ENCODE results near the gene SLC35C1.

The SLC35C1 gene

DNA sequence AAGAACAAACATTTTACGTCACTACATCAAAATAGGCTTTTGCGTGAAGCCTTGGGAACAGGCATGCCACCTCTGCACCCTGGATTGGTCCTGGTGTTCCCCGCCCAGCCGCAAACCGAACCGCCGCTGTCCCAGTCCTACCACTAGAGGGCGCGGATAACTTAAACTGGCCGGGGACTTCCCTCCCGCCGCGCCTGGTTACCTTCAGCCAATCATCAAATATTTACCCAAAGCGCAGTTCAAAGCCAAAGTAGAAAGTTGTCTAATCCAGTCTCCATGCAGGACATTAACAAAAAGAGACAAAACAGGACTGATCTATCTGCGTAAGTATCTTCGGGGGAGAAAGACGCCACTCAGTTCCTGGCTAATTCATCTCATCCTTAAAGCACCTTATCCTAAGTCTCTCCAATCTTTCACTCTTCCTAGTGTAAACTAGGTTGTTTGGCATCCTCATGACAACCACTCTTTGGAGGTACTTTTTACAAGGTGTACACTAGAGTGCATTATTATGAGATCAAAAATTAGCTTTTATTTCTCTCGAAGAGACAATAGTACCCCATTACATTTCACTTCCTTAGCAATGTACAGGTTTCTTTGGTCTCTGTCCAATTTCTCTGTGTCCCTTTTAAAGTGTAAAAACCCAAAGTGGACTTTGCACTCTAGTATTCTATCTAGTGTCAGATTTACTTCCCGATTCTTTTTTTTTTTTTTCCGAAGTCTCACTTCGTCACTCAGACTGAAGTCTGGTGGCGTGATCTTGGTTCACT, 38.4 kb downstream of the SLC35C1 start:
- peaks cover 6% of the 10 kb centered on the region for H4K20me1 ChIP-seq
- peaks cover 17% of the 10 kb centered on the region for H3K4me1 ChIP-seq
- H3K9me3 ChIP-seq, result no peaks in the 10 kb centered on the region
- no peak for TF ChIP-seq Cebpa-rat (IDR thresholded peaks at IDR 0.05)
- 0 out of 2 replicates have a peak overlapping the region, but pooled peaks have one; percentile 11 for H3K4me3 ChIP-seq
- H3K27ac ChIP-seq, result no peak overlapping the region
- H3K36me3 ChIP-seq, result no peaks in the 10 kb centered on the region
- H3K4me2 ChIP-seq, result peak overlapping the region; percentile 48
- no peaks in the 10 kb centered on the region for H3K27me3 ChIP-seq
- H3K9ac ChIP-seq, result no peak overlapping the region

GRCh38 chr11:45844822-45845578, 40.1 kb downstream of the SLC35C1 start:
- Histone ChIP-seq H3K27me3 (no peaks in the 10 kb centered on the region), H3K4me1 (peaks cover 26% of the 10 kb centered on the region), H3K9me3 (no peaks in the 10 kb centered on the region), H3K27ac (no peak overlapping the region), H3K9ac (no peak overlapping the region), H3K4me2 (no peak overlapping the region), H3K36me3 (no peaks in the 10 kb centered on the region), H3K4me3 (no peak overlapping the region), H4K20me1 (peaks cover 23% of the 10 kb centered on the region)
- TF ChIP-seq Cebpa-rat (IDR thresholded peaks at IDR 0.05), result no peak

DNA sequence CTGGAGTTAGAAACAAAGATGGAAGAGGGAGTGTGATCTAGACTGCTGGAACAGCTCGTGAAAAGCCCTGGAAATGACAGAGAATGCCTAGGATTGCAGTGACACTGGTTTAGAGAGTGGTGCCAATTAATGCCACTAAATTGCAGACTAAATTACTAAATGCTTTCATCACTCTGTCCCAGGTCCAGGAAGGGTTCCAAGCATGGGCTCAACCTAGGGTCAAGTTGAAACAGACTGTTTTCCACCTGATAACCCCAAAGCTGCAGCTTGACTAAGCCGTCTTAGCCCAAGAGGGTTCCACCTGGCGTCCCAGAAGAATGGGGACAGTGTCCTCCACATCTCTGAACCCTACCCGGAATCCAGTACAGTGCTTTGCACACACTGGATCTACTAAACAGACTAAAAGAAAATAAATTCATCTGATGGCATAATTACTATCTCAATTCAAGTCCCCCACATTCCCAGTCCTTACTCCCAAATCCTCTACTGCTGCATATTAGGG, 41.3 kb downstream of the SLC35C1 start:
- Histone ChIP-seq H3K4me2 (peak overlapping the region; percentile 83; the same call in 1 of the 2 replicates), H4K20me1 (peaks cover 35% of the 10 kb centered on the region), H3K4me1 (peaks cover 26% of the 10 kb centered on the region), H3K9ac (no peak overlapping the region), H3K9me3 (no peaks in the 10 kb centered on the region), H3K27ac (no peak overlapping the region), H3K27me3 (no peaks in the 10 kb centered on the region), H3K36me3 (no peaks in the 10 kb centered on the region), H3K4me3 (no peak overlapping the region)
- TF ChIP-seq Cebpa-rat (IDR thresholded peaks at IDR 0.05), result no peak

GRCh38 chr11:45846974-45847910, 42.3 kb downstream of the SLC35C1 start, which contains the start of gene CRY2:
TSS of gene CRY2 (plus strand) at chr11:45847475. CDS start at chr11:45847491, 16 bp downstream.
- H3K9me3 ChIP-seq, result no peaks in the 10 kb centered on the region
- peaks cover 27% of the 10 kb centered on the region for H3K4me1 ChIP-seq
- H3K4me2 ChIP-seq, result peak within 1 kb of the TSS; percentile 83
- H3K27me3 ChIP-seq, result no peaks in the 10 kb centered on the region
- peaks cover 45% of the 10 kb centered on the region for H4K20me1 ChIP-seq
- no peaks in the 10 kb centered on the region; the same call in 1 of the 2 replicates for H3K36me3 ChIP-seq
- H3K9ac ChIP-seq, result peak within 1 kb of the TSS; percentile 82
- H3K4me3 ChIP-seq, result peak within 1 kb of the TSS; percentile 78
- no peak for TF ChIP-seq Cebpa-rat (IDR thresholded peaks at IDR 0.05)
- peak within 1 kb of the TSS; percentile 66 for H3K27ac ChIP-seq

- Histone ChIP-seq H3K4me3 (peak overlapping the region; percentile 78), H3K4me1 (peaks cover 34% of the 10 kb centered on the region), H3K4me2 (peak overlapping the region; percentile 83), H3K9me3 (no peaks in the 10 kb centered on the region), H3K27ac (peak overlapping the region; percentile 66), H3K27me3 (no peaks in the 10 kb centered on the region), H4K20me1 (peaks cover 52% of the 10 kb centered on the region), H3K9ac (peak overlapping the region; percentile 82), H3K36me3 (peaks cover 4% of the 10 kb centered on the region; the same call in 1 of the 2 replicates)
- TF ChIP-seq Cebpa-rat (IDR thresholded peaks at IDR 0.05), result no peak
These were observed 43.0 kb downstream of the SLC35C1 start for GRCh38 chr11:45847911-45848316.

- H3K9me3 ChIP-seq, result no peaks in the 10 kb centered on the region
- no peak overlapping the region for H3K27ac ChIP-seq
- H3K4me2 ChIP-seq, result peak overlapping the region; percentile 83
- peak overlapping the region; percentile 78; the same call in 1 of the 2 replicates for H3K4me3 ChIP-seq
- peaks cover 4% of the 10 kb centered on the region; the same call in 1 of the 2 replicates for H3K36me3 ChIP-seq
- H3K4me1 ChIP-seq, result peaks cover 28% of the 10 kb centered on the region
- no peaks in the 10 kb centered on the region for H3K27me3 ChIP-seq
- TF ChIP-seq Cebpa-rat (IDR thresholded peaks at IDR 0.05), result no peak
- peak overlapping the region; percentile 82 for H3K9ac ChIP-seq
- peaks cover 60% of the 10 kb centered on the region for H4K20me1 ChIP-seq
These were observed 43.7 kb downstream of the SLC35C1 start for GRCh38 chr11:45848654-45849081.

DNA sequence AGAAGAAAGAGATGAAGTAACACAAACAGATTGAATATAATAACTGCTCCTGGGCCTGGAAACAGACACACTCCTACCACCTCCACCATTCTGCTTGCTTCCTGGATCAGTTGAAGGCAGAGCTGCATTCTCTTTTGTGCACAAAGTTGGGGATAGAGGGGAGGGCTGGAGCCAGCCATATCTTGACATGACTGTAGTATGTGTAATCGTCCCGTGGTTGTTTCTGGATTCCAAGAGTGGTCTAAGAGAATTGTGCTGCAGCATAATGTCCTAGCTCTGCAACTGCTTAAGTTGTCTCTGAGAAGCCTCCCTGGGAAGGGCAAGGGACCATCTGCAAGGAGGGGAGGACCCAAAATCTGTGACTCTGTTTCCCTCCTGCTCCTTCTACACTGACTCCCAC, 45.5 kb downstream of the SLC35C1 start:
- H3K9me3 ChIP-seq, result no peaks in the 10 kb centered on the region
- no peaks in the 10 kb centered on the region for H3K27me3 ChIP-seq
- peaks cover 77% of the 10 kb centered on the region for H4K20me1 ChIP-seq
- H3K36me3 ChIP-seq, result peaks cover 10% of the 10 kb centered on the region
- peaks cover 36% of the 10 kb centered on the region for H3K4me1 ChIP-seq
- H3K4me2 ChIP-seq, result no peak overlapping the region
- H3K27ac ChIP-seq, result no peak overlapping the region
- no peak overlapping the region for H3K4me3 ChIP-seq
- TF ChIP-seq Cebpa-rat (IDR thresholded peaks at IDR 0.05), result no peak
- no peak overlapping the region for H3K9ac ChIP-seq

GRCh38 chr11:45851228-45851627, 46.3 kb downstream of the SLC35C1 start:
- peaks cover 36% of the 10 kb centered on the region for H3K4me1 ChIP-seq
- TF ChIP-seq Cebpa-rat (IDR thresholded peaks at IDR 0.05), result no peak
- peaks cover 17% of the 10 kb centered on the region for H3K36me3 ChIP-seq
- H3K4me2 ChIP-seq, result no peak overlapping the region
- H3K4me3 ChIP-seq, result no peak overlapping the region
- H3K9me3 ChIP-seq, result no peaks in the 10 kb centered on the region
- H3K27me3 ChIP-seq, result no peaks in the 10 kb centered on the region
- H4K20me1 ChIP-seq, result peaks cover 85% of the 10 kb centered on the region
- no peak overlapping the region for H3K9ac ChIP-seq
- no peak overlapping the region for H3K27ac ChIP-seq

All from BLaER1 (cell line).